OCI-M2 (cell line): ENCODE results near the gene PPP4R2.
"Not testable (repeated sequence)": the region's sequence is repeated elsewhere in the genome, so short reads cannot be mapped to it uniquely, and the experiment has no call there.

Experiments used
- DNase-seq: peaks from one replicate; lab custom pipeline; 2025; ENCODE audit not compliant: unreplicated experiment; lab: John Stamatoyannopoulos, UW

PPP4R2 gene

GRCh38 chr3:73021301-73021835, 24.8 kb downstream of the PPP4R2 start:
- DNase-seq, result no peak

DNA sequence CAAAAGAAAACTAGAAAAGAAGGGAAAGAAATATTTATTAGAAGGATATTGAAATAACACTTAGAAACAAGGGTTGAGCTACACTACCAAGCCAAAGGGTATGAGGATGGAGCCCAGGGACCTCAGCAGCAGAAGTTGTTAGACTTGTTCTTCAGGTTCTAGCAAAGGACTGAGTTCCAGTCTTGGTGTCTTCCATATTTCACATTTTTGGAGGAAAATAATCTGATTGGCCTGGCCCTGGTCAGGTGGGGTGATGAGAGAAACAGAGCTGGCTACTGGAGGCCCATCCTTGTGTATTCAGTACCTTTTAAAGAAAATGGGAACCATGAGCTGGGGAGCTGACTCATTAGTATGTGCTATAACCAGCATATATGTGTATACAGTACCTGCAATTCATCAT, 28.2 kb downstream of the PPP4R2 start:
- no peak for DNase-seq

DNA sequence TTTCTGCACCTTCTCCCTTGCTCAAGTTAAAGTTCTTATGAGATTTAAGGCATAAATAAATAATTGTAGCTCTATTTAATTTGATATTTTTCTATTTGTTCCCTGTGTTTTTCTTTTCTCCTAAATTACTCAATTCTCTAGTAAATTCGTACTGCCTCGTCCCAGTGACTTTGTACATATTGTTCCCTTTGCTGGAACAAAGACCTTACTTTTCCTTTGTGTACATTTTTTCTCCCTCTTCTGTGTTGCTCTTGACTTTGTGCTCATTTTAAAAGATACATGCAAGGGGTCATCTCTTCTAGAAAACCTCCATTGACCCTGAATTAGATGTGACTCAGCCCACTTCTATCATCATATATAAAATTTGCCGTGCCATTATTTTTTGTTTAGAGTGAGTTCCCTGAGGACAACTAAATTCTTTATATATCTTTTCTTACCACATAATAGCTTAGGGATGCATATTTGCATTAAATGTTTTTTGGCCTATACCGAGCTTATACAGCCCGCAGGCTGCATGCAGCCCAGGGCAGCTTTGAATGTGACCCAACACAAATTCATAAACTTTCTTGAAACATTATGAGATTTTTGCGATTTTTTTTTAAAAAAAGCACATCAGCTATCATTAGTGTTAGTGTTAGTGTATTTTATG, 29.6 kb downstream of the PPP4R2 start:
- DNase-seq, result no peak

DNA sequence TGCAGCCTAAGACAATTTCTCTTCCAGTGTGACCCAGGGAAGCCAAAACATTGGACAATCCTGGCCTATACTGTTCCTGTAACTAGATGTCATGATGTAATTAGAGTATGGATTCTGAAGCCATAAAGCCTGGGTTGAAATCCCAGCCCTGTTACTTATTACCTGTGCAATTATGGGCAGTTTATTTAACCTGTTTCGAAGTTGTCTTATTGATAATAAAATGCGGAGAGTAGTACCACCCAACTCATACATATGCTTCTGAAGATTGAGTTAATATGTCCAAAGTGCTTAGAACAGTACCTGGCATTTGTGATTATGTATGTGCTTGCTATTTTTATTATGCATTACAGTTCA, 30.1 kb downstream of the PPP4R2 start:
- DNase-seq, result no peak

- DNase-seq, result no peak
Measured at GRCh38 chr3:73028803-73029202, 32.2 kb downstream of the PPP4R2 start.

DNA sequence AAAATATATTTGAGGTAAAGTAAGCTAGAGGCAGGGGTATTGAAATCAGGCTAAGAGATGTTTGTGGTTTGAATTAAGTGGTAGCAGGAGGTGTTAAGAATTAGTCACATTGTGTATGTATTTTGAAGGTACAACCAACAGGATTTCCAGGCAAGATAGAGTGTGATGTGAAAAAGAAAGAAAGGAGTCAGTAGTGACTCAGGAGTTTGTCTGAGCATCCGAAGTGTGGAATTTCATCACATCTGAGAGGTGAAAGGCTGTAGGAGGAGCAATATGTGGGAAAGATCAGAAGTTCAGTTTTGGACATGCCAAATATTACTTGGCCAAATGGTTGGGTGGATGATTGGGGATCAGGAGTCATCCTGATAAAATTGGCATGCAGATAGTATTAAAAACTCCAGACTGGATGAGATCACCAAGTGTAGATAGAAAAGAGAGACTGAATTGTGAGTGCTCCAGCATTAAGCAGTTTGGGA, 32.7 kb downstream of the PPP4R2 start:
- DNase-seq, result no peak

DNA sequence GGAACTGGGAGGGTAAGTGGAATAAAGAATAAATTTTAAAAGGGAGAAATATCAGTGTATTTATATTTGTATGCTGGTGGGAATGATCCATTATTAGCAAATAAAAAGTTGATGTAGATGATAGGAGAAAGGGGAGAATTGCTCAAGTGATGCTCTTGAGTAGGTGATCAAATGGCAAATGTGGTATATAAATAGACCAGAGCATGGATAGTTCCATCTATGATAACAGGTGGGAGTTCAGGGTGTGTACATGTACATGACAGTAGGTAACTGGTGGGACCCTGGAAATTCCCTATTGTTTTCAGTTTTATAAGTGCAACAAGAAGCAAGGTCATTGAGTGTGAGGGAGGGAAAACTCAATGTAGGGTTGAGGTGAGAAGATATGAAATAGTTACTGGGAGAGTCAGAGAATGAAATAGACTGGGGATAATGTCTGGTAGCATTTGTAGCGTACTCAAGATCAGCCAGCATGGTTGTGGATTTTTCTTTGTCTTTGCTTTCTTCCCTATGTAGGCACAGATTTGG, 33.5 kb downstream of the PPP4R2 start:
- DNase-seq, result no peak

DNA sequence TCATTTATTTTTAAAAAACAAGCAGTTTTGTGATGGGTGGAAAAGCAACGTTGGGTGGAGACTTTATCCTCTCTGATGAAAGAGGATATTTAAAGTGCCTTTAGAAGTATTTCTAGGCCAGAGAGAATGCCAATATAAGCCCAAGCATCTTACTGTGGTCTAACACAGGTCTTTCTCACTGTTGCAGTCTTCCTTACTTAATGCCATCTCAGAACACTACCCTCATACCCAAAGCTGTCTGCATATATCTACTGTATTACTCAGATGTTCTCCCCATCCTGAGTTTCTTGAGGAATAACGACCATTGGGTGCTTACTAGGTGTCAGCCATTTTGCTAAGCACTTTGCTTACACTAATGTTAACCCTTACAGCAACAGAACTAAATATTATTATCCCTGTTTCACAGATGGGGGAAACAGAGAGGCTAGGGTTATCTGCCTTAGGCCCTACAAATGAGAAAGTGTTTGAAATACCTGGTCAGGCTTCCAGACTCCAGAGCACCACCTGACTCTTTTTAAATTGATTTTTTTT, 35.0 kb downstream of the PPP4R2 start:
- no peak for DNase-seq

GRCh38 chr3:73036694-73037591, 40.3 kb downstream of the PPP4R2 start:
- DNase-seq, result no peak

GRCh38 chr3:73041537-73041936, 44.9 kb downstream of the PPP4R2 start:
- no peak for DNase-seq

DNA sequence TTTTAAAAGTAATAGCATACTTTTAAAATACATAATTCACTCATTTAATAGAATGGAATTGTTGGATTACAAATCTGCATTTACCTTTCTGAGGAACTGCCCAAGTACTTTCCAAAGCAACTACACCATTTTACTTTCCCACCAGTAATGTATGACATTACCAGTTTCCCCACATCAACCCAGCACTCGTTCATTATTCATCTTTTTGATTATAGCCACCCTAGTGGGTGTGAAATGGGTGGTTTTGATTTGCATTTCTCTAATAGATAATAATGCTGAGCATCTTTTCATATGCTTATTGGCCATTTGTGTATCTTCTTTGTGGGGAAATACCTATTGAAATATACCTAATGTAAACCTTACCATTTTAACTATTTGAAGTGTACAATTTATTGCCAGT, 46.8 kb downstream of the PPP4R2 start:
- DNase-seq, result no peak

- no peak for DNase-seq
Measured at GRCh38 chr3:73045391-73045790, 48.8 kb downstream of the PPP4R2 start.

GRCh38 chr3:73046195-73046594, 49.6 kb downstream of the PPP4R2 start:
- no peak for DNase-seq

GRCh38 chr3:73049319-73049718, 52.7 kb downstream of the PPP4R2 start:
- no peak for DNase-seq

DNA sequence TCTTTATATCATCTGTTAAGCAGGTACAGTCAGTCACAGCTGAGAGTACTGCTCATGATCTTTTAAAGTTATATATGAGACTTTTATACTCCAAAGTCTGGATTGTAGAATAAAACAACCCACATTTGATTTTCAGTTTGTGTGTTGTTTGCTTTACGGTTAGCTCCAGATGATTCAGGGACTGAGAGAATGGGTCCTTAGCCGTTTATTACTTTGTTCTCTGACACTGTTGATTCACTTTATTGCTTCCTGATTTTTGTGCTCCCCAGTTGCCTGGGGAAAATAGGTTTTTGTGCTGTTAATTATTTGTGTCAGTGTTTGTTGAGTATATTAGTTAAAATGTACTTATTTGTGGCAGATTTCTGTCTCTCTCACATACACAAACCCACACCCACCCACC, 56.2 kb downstream of the PPP4R2 start:
- DNase-seq, result no peak

GRCh38 chr3:73055583-73055982, 59.0 kb downstream of the PPP4R2 start:
- DNase-seq, result no peak

GRCh38 chr3:73056014-73056844, 59.6 kb downstream of the PPP4R2 start:
- no peak for DNase-seq

GRCh38 chr3:73056845-73057150, 60.2 kb downstream of the PPP4R2 start:
- no peak for DNase-seq

- no peak for DNase-seq
Measured at GRCh38 chr3:73060302-73060723, 63.7 kb downstream of the PPP4R2 start.

DNA sequence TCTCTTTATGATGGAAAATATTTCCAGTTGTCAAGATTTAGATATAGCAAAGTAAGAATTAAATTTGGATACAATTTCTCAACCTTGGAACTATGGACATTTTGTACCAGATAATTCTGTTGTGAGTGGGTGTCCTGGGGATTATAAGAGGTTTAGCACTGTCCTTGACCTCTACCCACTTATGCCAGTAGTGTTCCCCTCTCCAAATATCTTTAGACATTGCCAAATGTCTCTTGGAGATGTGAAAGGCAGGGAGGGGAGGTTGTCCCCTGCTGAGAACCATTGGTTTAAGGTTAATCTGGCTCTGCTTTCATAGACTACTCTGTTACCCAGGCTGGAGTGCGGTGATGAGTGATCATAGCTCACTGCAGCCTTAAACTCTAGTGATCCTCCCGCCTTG, 64.8 kb downstream of the PPP4R2 start, which contains the start of gene EBLN2:
Gene EBLN2 (plus strand): TSS at position 244 of the 400 bp plus-strand sequence. CDS start 423 bp downstream, outside the sequence.
- DNase-seq, result no peak

GRCh38 chr3:73066243-73066642, 69.6 kb downstream of the PPP4R2 start:
- not testable (repeated sequence) for DNase-seq
